Loucy (cell line): ENCODE results near the gene PDGFRB.

ENCODE experiments used
- H2AFZ ChIP-seq: fragments of 200-600 bp; sonication (generic); 2 replicates; pipeline ENCODE4 v1.6.0; 2016; ENCODE audit warnings: antibody characterized with exemption, mild to moderate bottlenecking, low read length, moderate library complexity
- H3F3A ChIP-seq: fragments of 200-600 bp; 2 replicates; pipeline ENCODE4 v1.6.0; 2016; ENCODE audit warnings: antibody characterized with exemption, low read depth, mild to moderate bottlenecking
- H3K27me3 ChIP-seq: fragments of 200-600 bp; sonication (generic); 2 replicates; pipeline ENCODE4 v1.6.1; 2014; ENCODE audit warnings: low read length, mild to moderate bottlenecking; ENCODE audit not compliant: insufficient read depth, poor library complexity, severe bottlenecking
- H3K36me3 ChIP-seq: fragments of 200-600 bp; sonication (generic); 2 replicates; pipeline ENCODE4 v1.6.1; 2016; ENCODE audit warnings: low read length; ENCODE audit not compliant: insufficient read depth
- H3K4me1 ChIP-seq: fragments of 200-600 bp; sonication (generic); 2 replicates; pipeline ENCODE4 v1.5.1; 2014; ENCODE audit warnings: low read length, mild to moderate bottlenecking; ENCODE audit not compliant: insufficient read depth, poor library complexity, severe bottlenecking
- H3K4me2 ChIP-seq: fragments of 200-600 bp; sonication (generic); 2 replicates; pipeline ENCODE4 v1.6.0; 2014; ENCODE audit warnings: antibody characterized with exemption, low read length, low read depth, mild to moderate bottlenecking; ENCODE audit not compliant: poor library complexity, severe bottlenecking
- H3K4me3 ChIP-seq: fragments of 200-600 bp; sonication (generic); 2 replicates; pipeline ENCODE4 v1.5.1; 2014; ENCODE audit warnings: low read length, mild to moderate bottlenecking, mixed read lengths; ENCODE audit not compliant: poor library complexity, severe bottlenecking
- H3K79me2 ChIP-seq: fragments of 200-600 bp; sonication (generic); 2 replicates; pipeline ENCODE4 v1.6.1; 2014; ENCODE audit warnings: low read length; ENCODE audit not compliant: insufficient read depth
- H3K9ac ChIP-seq: fragments of 200-600 bp; sonication (generic); 2 replicates; pipeline ENCODE4 v1.6.0; 2014; ENCODE audit warnings: mild to moderate bottlenecking, low read depth, low read length, moderate library complexity; ENCODE audit not compliant: poor library complexity, severe bottlenecking
- H3K9me2 ChIP-seq: fragments of 200-600 bp; sonication (generic); replicated peaks from 2 replicates; pipeline ENCODE4 v1.6.1; 2016; ENCODE audit warnings: low read depth, low read length, mixed read lengths
- H3K9me3 ChIP-seq: fragments of 200-600 bp; sonication (generic); 2 replicates; pipeline ENCODE4 v1.6.1; 2014; ENCODE audit warnings: mild to moderate bottlenecking, antibody characterized with exemption, low read length, low read depth; ENCODE audit not compliant: insufficient read depth
- H4K20me1 ChIP-seq: fragments of 200-600 bp; sonication (generic); 2 replicates; pipeline ENCODE4 v1.6.0; 2014; ENCODE audit warnings: antibody characterized with exemption, low read length, mild to moderate bottlenecking; ENCODE audit not compliant: insufficient read depth, poor library complexity, severe bottlenecking
- CTCF ChIP-seq: fragments of 200-600 bp; sonication (generic); conservative IDR thresholded peaks from 2 replicates; pipeline ENCODE4 v1.5.1; 2014; ENCODE audit warnings: mild to moderate bottlenecking, antibody characterized with exemption, low read length
- EZH2phosphoT487 ChIP-seq: fragments of 200-600 bp; IDR thresholded peaks from 2 replicates; pipeline ENCODE4 v1.6.1; 2018; ENCODE audit warnings: antibody characterized with exemption, mild to moderate bottlenecking, moderate library complexity, borderline replicate concordance

PDGFRB gene

DNA sequence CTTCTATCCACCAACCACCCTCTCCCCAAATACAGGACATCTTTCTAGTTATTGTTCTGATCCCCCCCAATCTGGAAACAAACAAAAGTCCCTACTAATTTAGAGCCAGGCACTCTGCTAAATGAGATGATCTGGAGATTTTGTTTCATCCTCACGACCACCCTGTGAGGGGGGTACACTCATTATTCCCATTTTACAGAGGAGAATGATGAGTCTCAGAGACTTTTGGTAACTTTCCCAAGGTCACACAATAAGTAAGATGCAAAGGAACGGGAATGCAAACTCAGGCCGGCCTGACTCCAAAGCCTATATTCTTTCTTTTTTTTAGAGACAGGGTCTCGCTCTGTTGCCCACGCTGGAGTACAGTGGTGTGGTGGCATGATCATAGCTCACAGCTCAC, 9.4 kb downstream of the PDGFRB start:
- H3K4me2 ChIP-seq = no peak overlapping the region
- no peaks in the 10 kb centered on the region for H3K9me2 ChIP-seq
- H2AFZ ChIP-seq = no peak overlapping the region
- no peaks in the 10 kb centered on the region for H3K9me3 ChIP-seq
- no peak overlapping the region for H3K9ac ChIP-seq
- no peaks in the 10 kb centered on the region for H3K4me1 ChIP-seq
- no peaks in the 10 kb centered on the region for H3K36me3 ChIP-seq
- TF ChIP-seq CTCF (no peak), EZH2phosphoT487 (no peak)
- no peak overlapping the region for H3K4me3 ChIP-seq
- H4K20me1 ChIP-seq = no peaks in the 10 kb centered on the region
- no peaks in the 10 kb centered on the region for H3K79me2 ChIP-seq
- no peaks in the 10 kb centered on the region for H3F3A ChIP-seq
- H3K27me3 ChIP-seq = no peaks in the 10 kb centered on the region

GRCh38 chr5:150144879-150145278, 10.8 kb downstream of the PDGFRB start:
- Histone ChIP-seq H3K9me3 (no peaks in the 10 kb centered on the region), H3K4me1 (no peaks in the 10 kb centered on the region), H3F3A (no peaks in the 10 kb centered on the region), H3K79me2 (no peaks in the 10 kb centered on the region), H2AFZ (0 out of 2 replicates have a peak overlapping the region, but pooled peaks have one; percentile 7), H3K4me3 (no peak overlapping the region), H3K27me3 (no peaks in the 10 kb centered on the region), H3K9me2 (no peaks in the 10 kb centered on the region), H4K20me1 (no peaks in the 10 kb centered on the region), H3K36me3 (no peaks in the 10 kb centered on the region), H3K9ac (no peak overlapping the region), H3K4me2 (no peak overlapping the region)
- no peak for TF ChIP-seq EZH2phosphoT487

GRCh38 chr5:150144246-150144801, 11.3 kb downstream of the PDGFRB start:
- no peaks in the 10 kb centered on the region for H3K79me2 ChIP-seq
- no peaks in the 10 kb centered on the region for H3F3A ChIP-seq
- H3K27me3 ChIP-seq = no peaks in the 10 kb centered on the region
- H3K4me1 ChIP-seq = no peaks in the 10 kb centered on the region
- no peaks in the 10 kb centered on the region for H3K36me3 ChIP-seq
- no peak overlapping the region for H3K9ac ChIP-seq
- H4K20me1 ChIP-seq = no peaks in the 10 kb centered on the region
- no peaks in the 10 kb centered on the region for H3K9me2 ChIP-seq
- H3K4me3 ChIP-seq = no peak overlapping the region
- TF ChIP-seq CTCF (no peak), EZH2phosphoT487 (no peak)
- H3K9me3 ChIP-seq = no peaks in the 10 kb centered on the region
- no peak overlapping the region for H3K4me2 ChIP-seq
- H2AFZ ChIP-seq = no peak overlapping the region
